ENCODE measurements around the gene TMEM178B.

Gene TMEM178B

DNA sequence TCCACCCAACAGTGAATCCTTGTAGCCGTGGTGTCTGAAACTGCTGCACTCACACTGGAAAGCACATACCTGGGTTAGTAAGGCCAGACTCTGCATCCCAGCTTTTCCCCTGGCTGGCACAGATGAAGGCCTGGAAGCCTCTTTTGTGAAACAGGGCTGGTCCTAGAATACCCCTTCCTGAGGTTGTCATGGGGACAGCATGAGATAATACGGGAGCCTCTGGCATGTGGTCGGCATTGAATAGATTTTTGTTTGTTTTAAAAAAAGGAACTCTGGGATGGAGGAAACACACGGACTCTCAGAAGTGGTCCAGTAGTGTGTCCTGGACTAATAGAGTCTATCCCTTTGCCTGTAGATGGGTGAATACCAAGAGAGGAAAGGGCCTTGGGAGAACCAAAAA lies 129.7 kb downstream of the TMEM178B start:
- no peak overlapping the region for H3K27ac ChIP-seq
- no peak overlapping the region for H3K4me3 ChIP-seq

DNA sequence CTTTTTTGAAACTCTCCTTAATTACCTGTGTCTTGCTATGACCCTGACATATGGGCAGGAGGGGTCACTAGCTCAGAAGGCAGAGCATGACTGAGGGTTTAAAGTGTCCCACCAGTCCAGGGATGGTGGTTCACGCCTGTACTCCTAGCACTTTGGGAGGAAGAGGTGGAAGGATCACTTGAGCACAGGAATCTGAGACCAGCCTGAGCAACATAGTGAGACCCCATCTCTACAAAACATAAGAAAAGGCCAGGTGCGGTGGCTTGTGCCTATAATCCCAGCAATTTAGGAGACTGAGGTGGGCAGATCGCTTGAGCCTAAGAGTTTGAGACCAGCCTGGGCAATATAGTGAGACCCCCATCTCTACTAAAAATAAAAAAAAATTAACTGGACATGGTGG lies 133.8 kb downstream of the TMEM178B start:
- Histone ChIP-seq H3K27ac (no peak overlapping the region), H3K4me3 (no peak overlapping the region)

DNA sequence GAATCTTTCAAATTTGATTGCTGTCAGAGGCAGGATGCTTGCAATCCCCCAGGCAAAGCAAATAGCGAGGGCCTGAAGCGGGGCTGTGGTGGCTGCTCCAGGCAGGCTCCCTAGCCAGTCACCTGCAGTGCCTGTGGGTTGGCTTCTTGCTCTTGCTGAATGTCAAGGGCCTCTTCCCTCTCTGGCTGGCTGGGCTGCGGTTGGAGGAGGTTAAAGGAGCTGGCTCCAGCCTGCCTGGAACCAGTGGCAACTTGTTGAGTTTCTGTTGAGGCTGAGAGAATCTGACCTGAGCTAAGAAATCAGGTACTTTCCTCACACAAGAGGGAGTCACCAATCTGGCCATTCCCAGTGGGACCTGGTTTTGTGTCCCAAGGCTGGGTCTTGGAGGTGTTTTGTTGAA lies 134.7 kb downstream of the TMEM178B start:
- H3K27ac ChIP-seq: no peak overlapping the region
- H3K4me3 ChIP-seq: no peak overlapping the region

DNA sequence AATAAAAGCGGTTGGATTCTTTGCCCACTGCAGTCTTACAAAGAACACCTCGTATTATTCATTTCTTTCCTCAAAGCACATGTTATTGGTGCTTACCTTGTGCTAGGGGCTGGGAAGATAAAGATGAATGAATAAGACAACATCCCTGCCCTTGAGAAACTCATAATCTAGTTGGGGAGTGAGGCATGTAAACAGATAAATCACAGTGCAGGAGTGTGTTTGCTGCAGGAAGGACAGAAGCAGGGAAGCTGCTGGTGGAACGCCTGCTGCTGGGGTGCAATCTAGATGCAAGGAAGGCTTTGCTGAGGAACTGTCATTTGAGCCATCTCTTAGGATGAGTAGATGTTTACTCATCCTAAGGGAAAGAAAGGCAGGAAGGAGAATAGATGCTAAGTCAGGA lies 135.6 kb downstream of the TMEM178B start:
- Histone ChIP-seq H3K27ac (no peak overlapping the region), H3K4me3 (no peak overlapping the region)

DNA sequence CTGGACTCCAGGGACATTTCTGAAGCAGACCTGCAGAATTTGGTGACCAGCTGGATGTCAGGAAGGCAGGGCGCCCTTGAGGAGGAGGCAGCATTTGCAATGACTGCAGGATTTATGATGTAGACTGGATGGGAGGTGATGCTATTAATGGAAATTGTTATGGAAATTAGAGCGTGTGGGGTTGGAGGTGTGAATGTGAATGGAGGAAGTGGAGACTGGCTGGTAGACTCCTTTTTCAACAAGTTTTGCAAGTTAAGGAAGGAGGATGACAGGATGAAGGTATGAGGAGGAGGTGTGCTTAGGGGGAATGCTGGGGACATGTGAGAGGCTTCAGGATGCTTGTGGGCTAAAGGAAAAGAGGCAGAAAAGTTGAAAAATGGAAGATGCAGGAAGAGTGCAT lies 137.0 kb downstream of the TMEM178B start:
- Histone ChIP-seq H3K4me3 (no peak overlapping the region), H3K27ac (no peak overlapping the region)

DNA sequence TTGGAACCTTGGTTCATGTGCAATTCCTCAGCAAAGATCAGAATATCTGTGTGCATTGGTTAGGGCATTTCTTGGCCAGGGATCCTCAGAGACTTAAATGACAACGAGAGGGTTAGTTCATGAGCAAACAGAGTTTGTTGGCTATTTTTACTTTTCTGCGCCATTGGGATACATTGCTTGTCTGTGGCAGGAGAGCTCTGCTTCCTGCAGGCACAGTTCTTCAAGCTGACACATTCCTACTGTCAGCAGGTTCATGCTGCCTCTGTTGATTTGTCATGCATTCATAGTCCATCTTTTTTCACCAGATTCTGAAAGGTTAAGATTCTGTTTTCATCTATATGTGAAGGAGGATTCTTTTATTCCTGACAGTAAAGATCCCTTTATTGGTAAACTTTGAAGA lies 139.4 kb downstream of the TMEM178B start:
- Histone ChIP-seq H3K27ac (no peak overlapping the region), H3K4me3 (no peak overlapping the region)

DNA sequence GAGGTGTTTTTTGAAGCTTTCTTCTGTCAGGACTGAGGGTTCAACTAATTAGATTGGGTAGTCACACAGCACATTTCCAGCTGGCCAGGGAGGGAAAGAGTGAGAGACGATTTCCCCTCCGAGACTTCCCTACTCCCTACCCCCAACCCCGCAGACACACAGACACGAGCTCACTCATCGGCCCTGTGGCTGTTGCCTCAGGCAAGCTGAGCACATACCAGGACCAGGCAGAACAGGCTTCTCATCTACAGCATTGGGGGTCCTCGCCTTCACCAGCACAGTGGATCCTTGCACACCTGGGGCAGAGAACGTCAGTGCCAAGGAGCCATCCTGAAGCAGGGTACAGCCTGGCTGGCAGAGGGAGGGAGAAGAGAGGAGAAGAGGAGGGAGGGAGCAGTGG lies 144.1 kb downstream of the TMEM178B start:
- Histone ChIP-seq H3K27ac (no peak overlapping the region), H3K4me3 (no peak overlapping the region)

DNA sequence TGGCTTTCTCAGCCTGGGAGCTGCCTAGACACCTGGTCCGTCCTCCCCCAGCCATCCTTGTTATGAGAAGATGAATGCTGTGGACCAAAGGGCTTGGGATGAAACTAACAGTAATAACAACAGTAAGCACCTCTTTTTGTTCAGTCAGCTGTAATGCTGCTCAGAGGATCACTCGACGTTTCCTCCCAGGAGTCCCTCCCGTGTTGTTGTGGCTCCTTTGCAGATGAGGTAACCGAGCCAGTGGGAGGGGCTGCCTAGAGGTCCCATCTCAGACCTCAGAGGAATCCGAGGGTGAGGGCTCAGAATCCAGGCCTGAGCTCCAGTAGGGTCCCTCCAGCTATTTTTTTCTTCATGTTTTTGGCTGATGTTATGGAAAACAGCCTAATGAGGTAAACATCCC lies 145.1 kb downstream of the TMEM178B start:
- H3K4me3 ChIP-seq: no peak overlapping the region
- no peak overlapping the region for H3K27ac ChIP-seq

DNA sequence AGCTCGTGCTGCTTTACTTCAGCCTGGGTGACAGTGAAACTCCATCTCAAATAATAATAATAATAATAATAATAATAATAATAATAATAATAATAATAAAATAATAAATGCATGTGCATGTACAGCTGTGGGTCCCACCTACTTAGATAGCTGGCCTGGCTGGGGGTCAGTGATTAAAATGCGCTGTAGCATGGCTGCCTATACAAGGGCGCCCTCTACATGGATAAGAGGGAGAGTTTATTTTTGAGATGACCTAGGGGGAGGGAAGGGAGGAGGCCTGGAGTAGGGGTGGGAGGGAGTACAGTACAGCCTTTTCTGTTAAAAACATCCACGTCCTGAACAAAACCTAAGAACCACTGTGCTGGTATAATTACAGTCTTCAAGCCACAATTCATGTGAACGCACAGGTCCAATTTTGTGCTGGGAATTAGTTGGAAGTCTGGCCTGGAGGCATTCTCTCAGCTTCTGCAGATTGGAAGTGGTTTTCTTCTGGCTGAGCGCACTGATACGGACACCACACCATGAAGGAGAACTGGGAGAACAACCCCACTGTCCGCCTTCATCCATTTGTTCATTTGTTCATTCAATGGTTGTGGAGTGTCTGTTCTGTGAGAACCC lies 146.5 kb downstream of the TMEM178B start:
- Histone ChIP-seq H3K4me3 (no peak overlapping the region), H3K27ac (no peak overlapping the region)

DNA sequence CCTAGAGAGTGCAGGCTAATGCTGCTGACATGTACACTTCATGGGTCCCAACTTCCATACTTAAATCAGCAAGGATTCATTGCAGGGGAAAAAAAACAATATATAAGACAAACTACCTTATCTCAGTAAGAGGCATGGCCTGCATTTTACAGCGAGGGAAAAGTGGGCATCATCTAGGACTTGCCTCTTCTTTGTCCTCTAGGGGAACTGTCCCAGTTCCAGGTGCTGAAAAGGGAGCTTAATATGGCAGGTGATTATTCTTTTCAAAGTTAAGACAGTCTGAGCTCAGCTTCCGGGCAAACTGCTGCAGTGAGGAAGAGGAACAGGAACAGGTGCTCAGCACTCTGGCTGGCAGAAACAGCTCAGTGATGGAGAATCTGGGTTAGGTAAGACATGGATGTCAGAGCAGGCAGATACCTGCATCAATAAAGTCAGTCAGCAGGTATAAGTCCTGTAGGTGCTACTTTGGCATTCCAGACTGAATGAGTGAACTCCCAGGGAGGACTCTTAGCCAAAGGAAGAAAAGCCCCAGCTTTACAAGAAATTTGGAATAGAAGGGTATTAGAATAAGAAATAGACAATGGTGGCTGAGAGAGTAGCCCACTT lies 147.2 kb downstream of the TMEM178B start:
- Histone ChIP-seq H3K27ac (no peak overlapping the region), H3K4me3 (no peak overlapping the region)

DNA sequence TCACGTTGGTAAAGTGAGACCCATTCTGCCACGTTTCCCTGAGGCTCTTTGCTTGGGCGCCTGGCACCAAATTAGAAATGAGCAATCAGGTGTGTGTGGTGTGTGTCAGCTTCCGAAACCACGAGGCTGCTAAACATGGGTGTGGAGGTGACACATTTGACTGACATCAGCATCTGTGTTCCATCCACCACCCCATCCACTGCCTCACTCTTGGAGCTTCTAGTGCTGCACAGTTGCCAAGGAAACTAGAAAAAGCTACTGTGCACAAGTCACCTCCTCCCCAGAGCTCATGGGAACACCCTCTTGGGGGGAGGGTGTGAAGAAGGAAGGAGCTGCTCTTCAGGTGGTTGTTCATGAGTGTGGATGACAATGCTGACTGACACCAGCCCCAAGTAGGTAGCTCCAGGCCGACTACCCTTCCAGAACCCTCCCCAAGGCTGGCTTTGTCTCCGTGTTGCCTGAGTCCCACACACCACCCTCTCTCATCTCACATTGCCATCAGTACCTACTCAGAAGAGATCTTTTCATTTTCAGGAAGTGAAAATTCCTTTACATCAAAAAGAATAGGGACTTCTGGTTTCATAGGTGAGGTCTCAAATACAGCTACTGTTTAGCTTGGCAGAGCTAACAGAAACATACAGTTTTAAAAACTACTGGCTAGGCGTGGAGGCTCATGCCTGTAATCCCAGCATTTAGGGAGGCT lies 152.2 kb downstream of the TMEM178B start:
- H3K4me3 ChIP-seq: no peak overlapping the region
- no peak overlapping the region for H3K27ac ChIP-seq

DNA sequence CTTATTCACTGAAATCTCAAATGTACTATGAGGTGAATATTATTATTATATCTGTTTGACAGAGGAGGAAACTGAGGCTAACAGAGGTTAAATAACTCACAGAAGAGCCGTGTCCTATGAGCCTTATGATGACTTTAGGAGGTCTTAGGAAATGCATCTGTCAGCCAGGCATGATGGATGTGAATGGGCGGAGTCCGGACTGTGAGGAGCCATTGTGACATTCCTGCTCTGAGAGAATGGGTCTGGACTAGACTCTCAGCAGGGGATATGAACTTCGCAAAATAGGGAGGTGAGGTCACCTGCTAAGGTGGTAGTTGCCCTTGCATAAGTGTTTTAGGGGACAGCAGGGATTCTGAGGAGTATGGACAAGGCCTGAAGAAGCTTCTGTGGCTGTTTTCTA lies 153.6 kb downstream of the TMEM178B start:
- no peak overlapping the region for H3K4me3 ChIP-seq

DNA sequence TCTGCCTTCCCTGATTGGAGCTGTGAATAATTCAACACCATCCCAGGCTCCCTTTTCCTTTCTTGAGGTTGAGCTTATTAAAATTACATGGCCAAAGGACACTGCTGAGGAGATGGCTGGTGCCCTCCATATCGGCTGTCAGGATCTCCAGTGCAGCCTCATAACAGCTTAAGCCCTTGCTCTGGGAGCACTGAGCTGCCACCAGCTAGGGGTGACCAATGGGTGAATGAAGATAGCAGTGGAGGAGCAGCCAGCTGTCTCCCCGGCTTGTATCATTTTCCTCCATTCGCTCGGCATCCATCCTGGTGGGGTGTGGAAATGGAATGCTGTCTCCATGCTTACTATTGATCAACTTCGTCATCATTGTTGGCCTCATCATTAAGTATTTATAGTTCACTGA lies 154.6 kb downstream of the TMEM178B start:
- H3K27ac ChIP-seq: no peak overlapping the region
- H3K4me3 ChIP-seq: no peak overlapping the region

More for the DNA sequence above, 153.6 kb downstream of the TMEM178B start:
- H3K27ac ChIP-seq: no peak overlapping the region

DNA sequence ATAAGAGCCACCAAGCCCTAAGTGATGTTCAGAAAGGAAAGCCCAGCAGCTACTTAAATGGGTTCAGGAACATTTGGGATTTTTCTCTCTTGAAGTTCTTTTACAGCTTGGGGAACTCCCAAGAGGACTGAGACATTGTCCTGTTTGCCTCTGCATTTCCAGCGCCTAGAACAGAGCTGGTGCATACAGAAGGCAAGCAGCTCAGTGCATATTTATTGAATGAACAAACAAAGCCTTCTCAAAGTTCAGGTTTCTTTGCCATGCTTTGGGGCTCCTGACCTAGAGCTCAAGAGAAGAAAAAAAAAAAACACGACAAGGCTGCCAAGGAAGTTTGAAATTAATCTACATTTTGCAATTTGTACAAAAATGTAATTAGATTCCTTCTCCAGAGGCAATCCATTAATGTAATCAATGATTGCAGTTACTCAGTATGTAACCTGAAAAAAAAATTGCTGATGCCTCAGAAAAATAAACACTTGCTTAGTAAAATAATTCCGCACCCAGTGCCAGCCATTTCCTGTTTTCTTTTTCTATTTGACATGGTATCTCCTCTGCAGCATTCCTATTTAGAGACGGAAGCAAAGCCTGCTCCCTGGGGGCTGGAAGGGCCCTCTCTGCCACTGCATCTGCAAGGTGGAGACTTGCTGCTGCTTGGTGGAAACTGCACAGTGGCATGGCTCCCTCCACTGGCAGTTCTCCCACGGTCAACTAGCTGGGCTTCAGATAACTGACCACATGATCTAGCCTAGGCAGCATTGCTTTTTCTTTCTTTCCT lies 157.3 kb downstream of the TMEM178B start:
- Histone ChIP-seq H3K27ac (no peak overlapping the region), H3K4me3 (no peak overlapping the region)

DNA sequence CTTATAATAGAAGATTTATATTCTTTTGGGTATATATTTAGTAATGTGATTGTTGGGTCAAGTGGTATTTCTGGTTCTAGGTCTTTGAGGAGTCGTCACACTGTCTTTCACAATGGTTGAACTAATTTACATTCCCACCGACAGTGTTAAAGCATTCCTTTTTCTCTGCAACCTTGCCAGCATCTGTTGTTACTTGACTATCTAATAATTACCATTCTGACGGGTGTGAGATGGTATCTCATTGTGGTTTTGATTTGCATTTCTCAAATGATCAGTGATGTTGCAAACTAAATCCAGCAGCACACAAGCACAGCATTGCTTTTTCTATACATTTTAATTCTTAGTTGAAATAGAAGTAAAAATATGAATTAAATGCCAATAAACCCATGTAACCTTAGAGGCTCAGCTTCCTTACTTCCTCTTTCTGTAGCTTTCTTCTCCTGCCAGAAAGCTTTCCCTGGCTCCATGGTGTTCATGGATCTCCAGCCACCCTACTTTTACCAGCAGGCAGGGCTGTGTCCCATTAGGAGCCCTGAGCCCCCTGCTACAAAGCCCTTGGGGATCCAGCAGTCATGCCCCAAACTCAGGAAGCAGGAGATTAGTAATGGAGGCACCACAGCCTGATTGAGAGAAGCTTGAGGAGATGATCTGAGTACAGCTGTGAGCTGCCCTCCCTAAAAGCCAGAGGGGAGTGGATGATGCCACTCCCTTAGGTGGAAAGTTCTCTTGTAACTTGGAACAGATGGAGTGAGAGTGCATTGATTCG lies 158.6 kb downstream of the TMEM178B start:
- no peak overlapping the region for H3K4me3 ChIP-seq
- H3K27ac ChIP-seq: no peak overlapping the region

DNA sequence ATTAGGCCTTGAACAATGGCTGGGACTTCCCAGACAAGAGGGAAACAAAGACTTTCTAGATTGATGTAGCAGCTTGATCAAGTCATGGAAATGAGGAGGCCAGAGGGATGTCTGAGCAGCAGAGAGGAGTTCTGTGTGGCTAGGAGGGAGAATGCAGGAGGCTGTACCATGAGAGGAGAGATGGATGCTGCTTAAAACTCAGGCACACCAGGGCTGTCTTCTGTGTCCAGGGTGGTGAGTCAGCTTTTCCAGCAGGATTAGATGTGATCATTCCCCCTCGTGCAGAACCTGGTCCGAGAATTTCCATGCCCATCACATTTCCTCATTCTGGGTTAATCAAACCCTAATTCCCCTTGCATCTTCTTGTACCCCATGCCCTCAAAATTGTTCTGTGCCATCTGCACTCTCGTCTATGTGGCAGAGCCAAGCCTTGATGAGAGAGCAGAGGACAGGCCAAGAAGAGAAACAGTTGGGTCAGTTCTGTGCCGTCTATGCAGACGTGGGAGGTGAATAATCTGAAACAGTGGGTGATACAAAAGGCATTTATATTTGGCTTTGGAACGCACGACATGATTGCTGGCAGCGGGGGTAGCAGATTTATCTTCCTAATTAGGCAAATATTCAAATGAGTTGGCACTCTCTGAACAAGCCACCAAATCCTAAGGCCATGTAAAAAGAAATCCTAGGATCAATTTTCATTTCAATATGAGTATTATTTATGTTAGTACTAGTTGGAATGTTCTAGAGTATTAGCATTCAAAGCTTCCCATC lies 160.7 kb downstream of the TMEM178B start:
- Histone ChIP-seq H3K4me3 (no peak overlapping the region), H3K27ac (no peak overlapping the region)

DNA sequence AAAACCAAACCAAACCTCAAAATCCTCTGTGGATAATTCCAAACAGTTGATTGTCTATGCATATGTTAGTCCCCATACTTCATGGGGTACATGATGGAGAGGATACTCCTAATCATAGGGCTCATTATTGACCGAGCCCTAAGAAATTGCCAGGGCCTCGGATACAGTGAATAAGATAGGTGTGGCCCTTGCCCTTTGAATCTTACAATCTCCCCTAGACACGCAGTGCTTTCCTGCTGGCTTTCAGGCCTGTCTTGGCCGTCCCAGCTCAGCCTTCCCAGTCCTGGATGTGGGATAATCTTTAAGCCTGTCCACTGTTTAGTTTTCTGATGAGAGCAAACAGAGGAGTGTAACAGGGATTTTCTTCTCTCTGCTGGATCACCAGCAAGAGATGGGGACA lies 161.8 kb downstream of the TMEM178B start:
- H3K27ac ChIP-seq: no peak overlapping the region
- no peak overlapping the region for H3K4me3 ChIP-seq

DNA sequence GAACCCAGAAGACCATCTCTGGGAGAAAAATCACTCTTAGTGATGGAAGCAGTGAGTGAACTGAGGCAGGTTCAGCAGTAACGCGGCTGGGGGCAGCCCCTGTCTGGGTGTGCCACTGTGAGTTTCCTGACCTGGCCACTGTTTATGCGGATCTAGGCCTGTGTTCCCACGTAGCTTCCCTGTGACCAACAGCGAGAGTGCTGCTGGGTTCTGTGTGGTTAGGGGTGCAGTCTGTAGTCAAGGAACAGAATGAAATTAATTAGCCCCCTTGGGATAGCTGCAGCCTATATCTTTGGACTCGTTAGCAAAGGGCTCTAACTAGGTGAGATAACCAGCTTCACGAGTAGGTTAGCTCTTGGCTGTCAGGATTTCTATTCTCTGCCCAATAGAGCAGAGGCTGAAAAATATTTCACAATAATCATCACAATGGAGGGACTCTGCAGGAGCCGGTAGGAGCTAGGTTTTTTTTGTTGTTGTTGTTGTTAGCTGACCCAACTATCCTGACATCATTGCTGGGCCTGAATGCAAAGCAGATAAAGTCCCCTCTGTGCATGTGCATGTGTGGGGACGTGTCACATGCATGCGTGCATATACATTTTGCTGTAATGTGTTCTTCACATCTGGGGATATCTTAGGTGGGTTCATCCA lies 164.9 kb downstream of the TMEM178B start:
- no peak overlapping the region for H3K27ac ChIP-seq
- no peak overlapping the region for H3K4me3 ChIP-seq

DNA sequence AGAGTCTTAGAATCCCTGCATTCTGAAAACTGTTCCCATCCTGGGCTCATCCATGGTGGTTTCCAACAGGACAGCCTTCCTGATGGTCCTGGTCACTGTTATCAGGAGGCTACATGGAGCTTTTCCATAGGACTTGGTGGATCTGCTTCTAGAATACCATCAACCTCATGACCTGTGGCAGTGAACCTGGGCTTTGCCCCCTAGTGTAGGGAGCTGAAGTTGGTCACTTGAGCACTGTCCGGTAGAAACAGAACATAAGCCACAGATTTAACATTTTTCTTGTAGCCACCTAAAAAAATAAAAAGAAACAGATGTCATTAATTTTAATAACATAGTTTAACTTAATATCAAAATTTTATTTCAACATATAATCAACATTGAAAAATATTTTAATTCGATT lies 165.8 kb downstream of the TMEM178B start:
- Histone ChIP-seq H3K4me3 (no peak overlapping the region), H3K27ac (no peak overlapping the region)

All from skin epidermis (tissue), 12 donors.